GM19463 (cell line): ENCODE results near the gene ANKRD12.

Experiments
- ATAC-seq: cut with Tn5 transposase; IDR thresholded peaks from one replicate; pipeline ENCODE4 v1.9.1; 2021; ENCODE audit warnings: mild to moderate bottlenecking, moderate library complexity; ENCODE audit not compliant: unreplicated experiment

Gene ANKRD12

GRCh38 chr18:9106094-9106493, 30.5 kb upstream of the ANKRD12 start:
- ATAC-seq, result no peak

GRCh38 chr18:9106800-9107584, 29.6 kb upstream of the ANKRD12 start:
- no peak for ATAC-seq

- no peak for ATAC-seq
Observed at GRCh38 chr18:9108911-9109310, 27.7 kb upstream of the ANKRD12 start.

- no peak for ATAC-seq
Observed at GRCh38 chr18:9109523-9109922, 27.1 kb upstream of the ANKRD12 start.

GRCh38 chr18:9113468-9114149, 23.0 kb upstream of the ANKRD12 start:
- ATAC-seq, result no peak

- ATAC-seq, result no peak
Observed at GRCh38 chr18:9115984-9116383, 20.6 kb upstream of the ANKRD12 start.

- ATAC-seq, result no peak
Observed at GRCh38 chr18:9117980-9118841, 18.4 kb upstream of the ANKRD12 start.

- no peak for ATAC-seq
Observed at GRCh38 chr18:9120796-9121195, 15.8 kb upstream of the ANKRD12 start.

GRCh38 chr18:9123520-9123919, 13.1 kb upstream of the ANKRD12 start:
- ATAC-seq, result no peak

GRCh38 chr18:9124824-9125223, 11.8 kb upstream of the ANKRD12 start:
- no peak for ATAC-seq

- no peak for ATAC-seq
Observed at GRCh38 chr18:9126337-9126736, 10.2 kb upstream of the ANKRD12 start.

GRCh38 chr18:9130195-9130594, 6.4 kb upstream of the ANKRD12 start:
- no peak for ATAC-seq

- no peak for ATAC-seq
Observed at GRCh38 chr18:9130806-9131205, 5.8 kb upstream of the ANKRD12 start.

- ATAC-seq, result no peak
Observed at GRCh38 chr18:9132628-9133027, 4.0 kb upstream of the ANKRD12 start.

- no peak for ATAC-seq
Observed at GRCh38 chr18:9133225-9133624, 3.4 kb upstream of the ANKRD12 start.

GRCh38 chr18:9135081-9135911, 1.3 kb upstream of the ANKRD12 start:
- no peak for ATAC-seq

GRCh38 chr18:9135912-9136314, 668 bp upstream of the ANKRD12 start:
- peak; percentile 9 for ATAC-seq

- ATAC-seq, result peak; percentile 33
Observed at GRCh38 chr18:9137168-9138066, 836 bp downstream of the ANKRD12 start.

GRCh38 chr18:9139400-9140039, 2.9 kb downstream of the ANKRD12 start:
- ATAC-seq, result no peak
